Measurements from ENCODE around the gene IL1RAPL1.

The IL1RAPL1 gene

DNA sequence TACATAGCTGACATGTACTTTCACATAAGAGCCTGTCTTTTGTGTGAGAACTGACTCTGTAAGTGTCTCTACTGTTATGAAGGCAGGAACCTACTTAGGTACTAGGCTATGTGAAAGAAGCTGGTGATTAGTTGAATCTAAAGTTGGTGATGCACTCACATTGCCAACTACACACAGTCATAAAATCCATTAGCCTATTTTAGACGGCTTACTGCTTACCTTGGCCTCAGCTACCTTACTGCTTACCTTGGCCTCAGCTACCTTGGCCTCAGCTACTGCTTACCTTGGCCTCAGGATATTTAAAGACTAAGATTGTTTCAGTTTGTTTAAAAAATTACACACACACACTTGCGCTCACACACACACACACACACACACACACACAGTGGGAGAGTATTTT is 549.7 kb downstream of the IL1RAPL1 start:
- H3K27ac ChIP-seq = peak overlapping the region; percentile 36
- TF ChIP-seq, protein P1, sequence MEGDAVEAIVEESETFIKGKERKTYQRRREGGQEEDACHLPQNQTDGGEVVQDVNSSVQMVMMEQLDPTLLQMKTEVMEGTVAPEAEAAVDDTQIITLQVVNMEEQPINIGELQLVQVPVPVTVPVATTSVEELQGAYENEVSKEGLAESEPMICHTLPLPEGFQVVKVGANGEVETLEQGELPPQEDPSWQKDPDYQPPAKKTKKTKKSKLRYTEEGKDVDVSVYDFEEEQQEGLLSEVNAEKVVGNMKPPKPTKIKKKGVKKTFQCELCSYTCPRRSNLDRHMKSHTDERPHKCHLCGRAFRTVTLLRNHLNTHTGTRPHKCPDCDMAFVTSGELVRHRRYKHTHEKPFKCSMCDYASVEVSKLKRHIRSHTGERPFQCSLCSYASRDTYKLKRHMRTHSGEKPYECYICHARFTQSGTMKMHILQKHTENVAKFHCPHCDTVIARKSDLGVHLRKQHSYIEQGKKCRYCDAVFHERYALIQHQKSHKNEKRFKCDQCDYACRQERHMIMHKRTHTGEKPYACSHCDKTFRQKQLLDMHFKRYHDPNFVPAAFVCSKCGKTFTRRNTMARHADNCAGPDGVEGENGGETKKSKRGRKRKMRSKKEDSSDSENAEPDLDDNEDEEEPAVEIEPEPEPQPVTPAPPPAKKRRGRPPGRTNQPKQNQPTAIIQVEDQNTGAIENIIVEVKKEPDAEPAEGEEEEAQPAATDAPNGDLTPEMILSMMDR (conservative IDR thresholded peaks at IDR 0.05) = no peak

DNA sequence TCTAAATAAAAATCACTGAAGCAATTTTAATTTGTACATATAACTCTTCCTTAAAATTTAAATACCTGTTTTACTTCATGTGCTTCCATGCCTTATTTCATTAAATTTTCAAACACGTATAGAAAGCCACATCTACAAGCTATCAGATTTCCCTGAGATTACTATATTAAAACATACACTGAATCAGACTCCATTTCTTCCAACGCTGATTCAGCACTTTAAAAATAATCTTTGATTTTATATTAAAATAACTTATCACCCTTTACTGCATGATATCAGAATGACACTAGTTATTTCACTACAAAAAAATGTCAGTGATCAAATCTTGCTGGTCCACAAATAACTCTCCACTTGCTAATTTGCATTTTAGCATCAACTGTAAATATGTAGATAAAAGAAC is 550.8 kb downstream of the IL1RAPL1 start:
- no peak overlapping the region for H3K27ac ChIP-seq
- TF ChIP-seq, protein P1 (conservative IDR thresholded peaks at IDR 0.05) = no peak

DNA sequence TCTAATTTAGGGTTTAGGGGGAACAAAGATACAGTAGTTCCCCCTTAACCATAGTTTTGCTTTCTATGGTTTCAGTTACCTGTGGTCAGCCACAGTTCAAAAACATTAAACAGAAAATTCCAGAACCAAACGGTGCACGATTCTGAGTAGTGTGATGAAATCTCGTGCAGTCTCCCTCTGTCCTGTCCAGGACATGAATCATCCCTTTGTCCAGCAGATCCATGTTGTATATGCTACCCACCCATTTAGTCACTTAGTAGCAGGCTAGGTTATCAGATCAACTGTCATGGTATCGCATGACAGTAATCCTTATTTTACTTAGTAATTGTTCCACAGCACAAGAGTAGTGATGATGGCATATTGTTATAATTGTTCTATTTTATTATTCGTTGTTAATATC is 556.1 kb downstream of the IL1RAPL1 start:
- no peak overlapping the region for H3K27ac ChIP-seq

DNA sequence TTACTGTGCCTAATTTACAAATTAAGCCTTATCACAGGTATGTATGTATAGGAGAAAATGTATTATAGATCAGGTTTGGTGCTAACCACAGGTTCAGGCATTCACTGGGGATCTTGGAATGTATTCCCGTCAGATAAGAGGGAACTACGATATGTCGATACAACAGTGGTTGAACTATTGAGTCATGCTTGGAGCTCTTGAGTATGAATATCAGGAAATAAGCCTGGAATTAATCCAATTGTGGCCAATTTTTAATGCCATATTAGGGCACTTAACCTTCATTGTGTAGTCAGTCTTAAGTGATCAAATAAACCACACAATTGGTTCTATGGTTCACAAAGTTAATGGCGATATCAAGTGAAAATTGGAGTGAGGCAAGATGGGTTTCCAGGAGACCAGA is 556.5 kb downstream of the IL1RAPL1 start:
- H3K27ac ChIP-seq = no peak overlapping the region
- TF ChIP-seq, protein P1 (conservative IDR thresholded peaks at IDR 0.05) = no peak

More for the DNA sequence above, 556.1 kb downstream of the IL1RAPL1 start:
- TF ChIP-seq, protein P1 (conservative IDR thresholded peaks at IDR 0.05) = no peak

DNA sequence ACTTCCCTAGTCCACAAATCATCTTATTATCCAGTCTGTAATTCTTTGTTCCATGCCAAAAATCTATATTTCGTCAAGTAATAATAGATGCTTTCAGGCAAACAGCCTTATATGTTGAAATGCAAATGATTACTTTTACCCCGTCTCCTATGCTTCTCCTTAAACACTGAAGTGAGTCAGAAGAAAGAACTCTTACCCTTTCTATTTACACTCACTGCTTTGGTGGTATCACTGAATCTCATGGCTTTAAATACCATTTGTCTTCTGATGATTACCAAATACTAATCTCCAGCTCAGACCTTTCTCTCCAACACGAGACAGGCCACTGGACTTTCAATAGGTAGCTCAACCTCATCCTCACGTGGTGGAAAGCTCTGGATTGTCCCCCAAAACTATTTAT is 558.1 kb downstream of the IL1RAPL1 start:
- TF ChIP-seq, protein P1 (conservative IDR thresholded peaks at IDR 0.05) = no peak
- no peak overlapping the region for H3K27ac ChIP-seq

DNA sequence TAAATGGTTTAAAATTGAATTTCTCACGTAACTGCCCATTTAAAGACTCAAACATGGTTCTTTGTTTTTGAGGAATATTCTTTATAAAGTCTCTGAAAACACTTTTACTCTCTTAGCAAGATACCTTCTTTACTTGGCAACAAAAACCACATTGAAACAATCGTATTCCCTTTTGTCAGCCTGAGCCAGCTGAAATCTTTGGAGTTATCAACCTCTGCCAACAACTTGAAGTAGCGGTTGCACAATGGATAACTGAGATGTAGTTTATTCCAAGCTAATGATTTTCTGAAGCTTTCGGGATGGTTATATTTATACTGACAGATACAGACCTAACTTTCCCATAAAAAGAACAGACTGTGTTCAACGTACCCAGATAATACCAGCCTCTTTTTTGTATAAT is 561.3 kb downstream of the IL1RAPL1 start:
- H3K27ac ChIP-seq = no peak overlapping the region
- TF ChIP-seq, protein P1 (conservative IDR thresholded peaks at IDR 0.05) = no peak

DNA sequence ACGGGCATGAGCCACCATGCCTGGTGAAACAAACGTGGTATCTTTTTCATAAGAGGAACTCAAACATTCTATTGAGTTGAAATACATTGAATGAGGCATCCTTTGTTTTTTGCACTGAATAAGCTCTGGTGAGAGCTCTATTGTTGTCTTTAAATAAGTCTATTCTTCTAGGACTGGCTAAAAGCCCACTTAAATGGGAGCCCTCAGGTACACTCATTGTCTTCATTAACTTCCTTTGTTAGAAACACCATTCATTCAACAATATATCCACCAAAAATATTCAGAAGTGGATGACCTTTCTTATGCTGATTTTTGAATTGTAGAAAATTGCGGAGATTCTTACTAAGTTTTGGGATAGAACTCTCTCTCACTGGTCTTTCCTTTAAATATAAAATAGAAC is 568.0 kb downstream of the IL1RAPL1 start:
- TF ChIP-seq, protein P1 (conservative IDR thresholded peaks at IDR 0.05) = no peak
- H3K27ac ChIP-seq = no peak overlapping the region

DNA sequence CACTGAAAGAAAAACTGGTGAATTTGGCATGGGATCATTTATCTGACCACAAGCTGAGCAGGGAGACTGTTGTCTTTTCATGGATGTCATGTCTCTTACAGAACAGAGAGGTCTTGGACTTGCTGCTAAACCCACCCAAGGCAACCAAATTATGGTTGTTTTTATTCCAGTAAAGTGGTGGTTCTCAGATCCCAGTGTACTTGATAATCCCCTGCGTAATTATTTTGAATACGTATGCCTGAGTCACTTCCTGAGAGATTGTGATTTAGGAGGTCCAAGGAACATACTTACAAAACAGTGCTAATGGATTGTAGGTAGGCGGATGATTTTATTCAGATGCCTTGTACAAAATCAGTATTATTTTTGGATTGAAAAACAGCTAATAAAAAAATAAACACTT is 585.6 kb downstream of the IL1RAPL1 start:
- TF ChIP-seq, protein P1 (conservative IDR thresholded peaks at IDR 0.05) = no peak
- no peak overlapping the region for H3K27ac ChIP-seq

Measured in VCaP (cell line).